Chondrocyte (in vitro differentiated cells): ENCODE results near the gene CYGB. TPM values are rescaled to one million over a fixed set of nuclear protein-coding genes. Genes with fewer than 3 reads are reported as not detected.

Experiments
- DNase-seq: peaks from one replicate; pipeline ENCODE4 v3.0.0; 2021; ENCODE audit warnings: mixed read lengths, low spot score
- H3K27ac Mint-ChIP-seq: one replicate; pipeline ENCODE4 v1.8.0; 2021; ENCODE audit warnings: mild to moderate bottlenecking, moderate library complexity, mixed read lengths; ENCODE audit not compliant: unreplicated experiment
- H3K27me3 Mint-ChIP-seq: 2 replicates; pipeline ENCODE4 v1.8.0; 2021; ENCODE audit warnings: low read depth, mixed read lengths
- H3K36me3 Mint-ChIP-seq: 2 replicates; pipeline ENCODE4 v1.8.0; 2021; ENCODE audit warnings: low read depth, mixed read lengths
- H3K4me1 Mint-ChIP-seq: 2 replicates; pipeline ENCODE4 v1.8.0; 2021; ENCODE audit warnings: low read depth, mild to moderate bottlenecking, mixed read lengths
- H3K4me3 Mint-ChIP-seq: one replicate; pipeline ENCODE4 v1.8.0; 2021; ENCODE audit warnings: mild to moderate bottlenecking, moderate library complexity, mixed read lengths; ENCODE audit not compliant: unreplicated experiment
- H3K9me3 Mint-ChIP-seq: 2 replicates; pipeline ENCODE4 v1.8.0; 2021; ENCODE audit warnings: low read depth, mixed read lengths
- total RNA-seq: library from RNA; stranded (reverse); gene quantifications from 3 replicates; pipeline ENCODE4 v1.2.1, GENCODE V29; 2021
- TF ChIP-seq, protein P1 (sequence below): fragments of 200-600 bp; sonication (generic); IDR thresholded peaks from 2 replicates; pipeline ENCODE4 v1.5.0; 2021; ENCODE audit warnings: antibody characterized with exemption, mild to moderate bottlenecking, moderate library complexity

The CYGB gene
- total RNA-seq, 1 donor from 2014 or later, result 5.4 TPM

GRCh38 chr17:76553178-76553908 lies 15.8 kb upstream of the CYGB start:
- no peak overlapping the region for H3K27ac Mint-ChIP-seq
- no peak for DNase-seq
- H3K4me3 Mint-ChIP-seq, result no peak overlapping the region
- TF ChIP-seq, protein P1, sequence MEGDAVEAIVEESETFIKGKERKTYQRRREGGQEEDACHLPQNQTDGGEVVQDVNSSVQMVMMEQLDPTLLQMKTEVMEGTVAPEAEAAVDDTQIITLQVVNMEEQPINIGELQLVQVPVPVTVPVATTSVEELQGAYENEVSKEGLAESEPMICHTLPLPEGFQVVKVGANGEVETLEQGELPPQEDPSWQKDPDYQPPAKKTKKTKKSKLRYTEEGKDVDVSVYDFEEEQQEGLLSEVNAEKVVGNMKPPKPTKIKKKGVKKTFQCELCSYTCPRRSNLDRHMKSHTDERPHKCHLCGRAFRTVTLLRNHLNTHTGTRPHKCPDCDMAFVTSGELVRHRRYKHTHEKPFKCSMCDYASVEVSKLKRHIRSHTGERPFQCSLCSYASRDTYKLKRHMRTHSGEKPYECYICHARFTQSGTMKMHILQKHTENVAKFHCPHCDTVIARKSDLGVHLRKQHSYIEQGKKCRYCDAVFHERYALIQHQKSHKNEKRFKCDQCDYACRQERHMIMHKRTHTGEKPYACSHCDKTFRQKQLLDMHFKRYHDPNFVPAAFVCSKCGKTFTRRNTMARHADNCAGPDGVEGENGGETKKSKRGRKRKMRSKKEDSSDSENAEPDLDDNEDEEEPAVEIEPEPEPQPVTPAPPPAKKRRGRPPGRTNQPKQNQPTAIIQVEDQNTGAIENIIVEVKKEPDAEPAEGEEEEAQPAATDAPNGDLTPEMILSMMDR, result no peak
- H3K4me1 Mint-ChIP-seq, result peaks cover 18% of the 10 kb centered on the region
- H3K36me3 Mint-ChIP-seq, result peaks cover 3% of the 10 kb centered on the region
- H3K9me3 Mint-ChIP-seq, result no peaks in the 10 kb centered on the region
- H3K27me3 Mint-ChIP-seq, result no peaks in the 10 kb centered on the region

- Mint-ChIP-seq H3K27ac (no peak overlapping the region), H3K4me1 (peaks cover 9% of the 10 kb centered on the region), H3K4me3 (no peak overlapping the region), H3K9me3 (no peaks in the 10 kb centered on the region), H3K27me3 (no peaks in the 10 kb centered on the region), H3K36me3 (no peaks in the 10 kb centered on the region)
- TF ChIP-seq, protein P1, result no peak
- DNase-seq, result no peak
These were observed 14.2 kb upstream of the CYGB start for GRCh38 chr17:76551685-76552084.

- H3K4me3 Mint-ChIP-seq, result no peak overlapping the region
These were observed 13.5 kb upstream of the CYGB start for GRCh38 chr17:76550712-76551615.

GRCh38 chr17:76549539-76549938 lies 12.0 kb upstream of the CYGB start:
- no peak overlapping the region for H3K4me3 Mint-ChIP-seq

More at GRCh38 chr17:76550712-76551615, 13.5 kb upstream of the CYGB start:
- Mint-ChIP-seq H3K27me3 (no peaks in the 10 kb centered on the region), H3K36me3 (no peaks in the 10 kb centered on the region), H3K9me3 (no peaks in the 10 kb centered on the region), H3K27ac (peak overlapping the region; percentile 23), H3K4me1 (peaks cover 4% of the 10 kb centered on the region)
- TF ChIP-seq, protein P1, result no peak
- no peak for DNase-seq

DNA sequence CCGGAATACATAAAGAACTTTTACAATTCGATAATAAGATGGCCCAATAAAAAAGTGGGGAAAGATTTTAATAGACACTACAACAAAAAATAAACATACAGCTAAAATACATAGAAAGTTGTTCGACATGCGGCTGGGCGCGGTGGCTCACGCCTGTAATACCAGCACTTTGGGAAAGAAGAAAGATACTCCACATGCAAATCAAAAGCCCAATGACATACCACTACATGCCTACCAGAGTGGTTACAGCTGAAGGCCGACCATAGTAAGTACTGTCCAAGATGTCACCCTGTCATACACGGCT lies 11.7 kb upstream of the CYGB start:
- DNase-seq, result no peak
- Mint-ChIP-seq H3K36me3 (no peaks in the 10 kb centered on the region), H3K4me3 (no peak overlapping the region), H3K9me3 (no peaks in the 10 kb centered on the region), H3K4me1 (peaks cover 10% of the 10 kb centered on the region), H3K27me3 (no peaks in the 10 kb centered on the region), H3K27ac (no peak overlapping the region)
- TF ChIP-seq, protein P1, result no peak

More at GRCh38 chr17:76549539-76549938, 12.0 kb upstream of the CYGB start:
- TF ChIP-seq, protein P1, result no peak
- Mint-ChIP-seq H3K36me3 (no peaks in the 10 kb centered on the region), H3K4me1 (peaks cover 6% of the 10 kb centered on the region), H3K27me3 (no peaks in the 10 kb centered on the region), H3K27ac (no peak overlapping the region), H3K9me3 (no peaks in the 10 kb centered on the region)
- no peak for DNase-seq
